LNCAP (cell line): ENCODE results near the gene CNOT1.

ENCODE experiments used
- TF ChIP-seq, protein P1 (sequence below): fragments of 450-650 bp; IDR thresholded peaks from 2 replicates; pipeline ENCODE4 v1.5.1; 2017; ENCODE audit warnings: mild to moderate bottlenecking

The CNOT1 gene

GRCh38 chr16:58635502-58635901 lies 5.9 kb upstream of the CNOT1 start:
- TF ChIP-seq, protein P1, sequence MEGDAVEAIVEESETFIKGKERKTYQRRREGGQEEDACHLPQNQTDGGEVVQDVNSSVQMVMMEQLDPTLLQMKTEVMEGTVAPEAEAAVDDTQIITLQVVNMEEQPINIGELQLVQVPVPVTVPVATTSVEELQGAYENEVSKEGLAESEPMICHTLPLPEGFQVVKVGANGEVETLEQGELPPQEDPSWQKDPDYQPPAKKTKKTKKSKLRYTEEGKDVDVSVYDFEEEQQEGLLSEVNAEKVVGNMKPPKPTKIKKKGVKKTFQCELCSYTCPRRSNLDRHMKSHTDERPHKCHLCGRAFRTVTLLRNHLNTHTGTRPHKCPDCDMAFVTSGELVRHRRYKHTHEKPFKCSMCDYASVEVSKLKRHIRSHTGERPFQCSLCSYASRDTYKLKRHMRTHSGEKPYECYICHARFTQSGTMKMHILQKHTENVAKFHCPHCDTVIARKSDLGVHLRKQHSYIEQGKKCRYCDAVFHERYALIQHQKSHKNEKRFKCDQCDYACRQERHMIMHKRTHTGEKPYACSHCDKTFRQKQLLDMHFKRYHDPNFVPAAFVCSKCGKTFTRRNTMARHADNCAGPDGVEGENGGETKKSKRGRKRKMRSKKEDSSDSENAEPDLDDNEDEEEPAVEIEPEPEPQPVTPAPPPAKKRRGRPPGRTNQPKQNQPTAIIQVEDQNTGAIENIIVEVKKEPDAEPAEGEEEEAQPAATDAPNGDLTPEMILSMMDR = no peak

DNA sequence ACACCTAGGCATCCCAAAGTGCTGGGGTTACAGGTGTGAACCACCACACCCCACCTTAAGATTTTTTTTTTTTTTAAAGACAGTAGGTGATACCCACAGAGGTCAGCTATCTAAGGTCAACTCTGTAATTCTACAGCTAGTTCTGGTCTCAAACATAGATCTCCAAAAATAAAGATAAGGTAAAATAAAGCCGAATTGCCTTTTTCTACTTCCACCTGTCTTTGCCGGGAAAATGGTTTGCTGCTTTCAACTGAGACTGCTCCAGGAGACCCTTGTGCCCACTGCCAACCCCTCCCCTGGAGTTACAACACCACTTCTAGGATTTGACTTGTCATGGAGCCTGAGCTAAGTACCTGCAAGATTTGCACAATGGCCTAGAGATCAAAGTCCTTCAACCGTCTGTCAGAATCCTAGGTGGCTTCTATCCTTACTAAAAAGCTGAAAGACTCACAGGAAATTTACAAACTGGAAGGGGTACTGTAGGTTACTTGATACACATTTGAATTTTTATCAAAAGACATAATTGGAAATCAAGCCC lies 4.7 kb upstream of the CNOT1 start:
- TF ChIP-seq, protein P1 = no peak

DNA sequence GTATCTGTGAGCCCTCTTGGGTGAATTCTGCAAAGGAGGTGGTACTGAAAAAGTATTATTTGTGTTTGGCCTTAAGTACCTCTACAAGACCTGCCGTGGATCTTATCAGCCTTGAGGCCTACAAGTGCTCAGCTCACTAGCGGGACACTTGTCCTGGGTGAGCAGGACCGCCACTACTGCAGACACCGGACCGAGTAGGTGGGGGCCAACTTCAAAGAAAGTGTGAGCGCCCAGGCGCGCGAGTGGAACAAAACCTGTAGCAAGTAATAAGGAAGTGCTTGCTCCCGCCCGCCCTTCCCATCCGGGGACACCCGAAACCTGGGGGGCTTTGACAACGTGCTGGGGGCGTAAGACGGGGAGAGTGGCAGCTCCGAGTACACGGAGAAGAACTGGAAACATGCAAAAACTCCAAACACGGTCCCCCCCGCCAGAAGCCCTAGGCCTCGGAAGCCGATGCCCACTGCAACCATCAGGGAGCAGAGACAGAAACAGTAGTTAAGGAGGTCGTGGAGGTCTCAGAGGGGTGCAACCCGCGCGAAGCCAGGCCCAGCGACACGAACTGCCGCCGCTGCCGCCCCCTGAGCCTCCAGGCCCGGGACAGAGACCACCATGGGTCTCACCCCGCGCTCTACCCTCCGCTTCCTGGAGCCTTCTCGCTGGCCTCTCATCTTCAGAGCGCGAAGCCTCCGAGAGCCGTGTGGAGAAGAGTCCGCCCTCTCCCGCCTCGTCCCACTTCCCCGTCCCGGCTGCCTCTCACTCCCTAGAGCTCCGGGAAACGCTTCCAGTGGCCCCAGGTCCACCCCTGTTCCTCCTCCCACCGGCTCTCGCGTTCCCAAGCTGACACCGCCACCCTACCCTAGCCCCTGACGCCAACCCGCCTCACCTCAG lies 537 bp downstream of the CNOT1 start:
- TF ChIP-seq, protein P1 = no peak

DNA sequence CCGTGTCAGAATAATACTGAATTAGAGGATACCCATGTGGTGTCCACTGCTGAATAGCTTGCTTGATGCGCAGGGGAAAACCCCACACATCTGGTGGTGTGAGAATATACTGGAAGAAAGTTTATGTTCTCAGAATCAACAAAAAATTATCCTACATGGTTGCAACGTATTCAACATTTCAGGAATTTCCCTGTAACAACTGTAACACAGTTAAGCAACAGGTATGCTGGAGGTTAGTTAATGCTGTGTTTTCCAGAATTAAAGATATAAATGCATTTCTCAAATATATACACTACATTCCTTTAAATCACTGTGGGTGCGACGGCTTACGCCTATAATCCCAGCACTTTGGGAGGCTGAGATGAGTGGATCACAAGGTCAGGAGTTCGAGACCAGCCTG lies 5.4 kb downstream of the CNOT1 start:
- TF ChIP-seq, protein P1 = no peak

- TF ChIP-seq, protein P1 = no peak
These were observed 9.2 kb downstream of the CNOT1 start for GRCh38 chr16:58620396-58620795.

- TF ChIP-seq, protein P1 = no peak
These were observed 14.3 kb downstream of the CNOT1 start for GRCh38 chr16:58615280-58615679.

DNA sequence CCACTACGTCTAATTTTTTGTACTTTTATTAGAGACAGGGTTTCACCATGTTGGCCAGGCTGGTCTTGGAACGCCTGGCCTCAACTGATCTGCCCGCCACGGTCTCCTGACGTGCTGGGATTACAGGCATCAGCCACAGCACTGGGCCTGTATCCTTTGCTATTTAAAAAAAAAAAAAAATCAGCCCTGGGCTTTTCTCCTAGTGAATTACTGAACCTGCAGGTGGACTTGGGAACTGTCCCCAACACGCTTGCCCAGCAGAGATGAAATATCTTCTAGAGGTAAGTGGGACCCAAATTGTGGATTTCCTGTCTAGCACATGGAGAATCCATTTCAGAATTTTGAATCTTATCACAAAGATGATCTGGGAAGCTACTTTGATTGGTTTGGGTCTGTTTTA lies 14.8 kb downstream of the CNOT1 start:
- TF ChIP-seq, protein P1 = no peak
